WTC11 (cell line): ENCODE data around the gene PPIL3. TPM values are rescaled to one million over a fixed set of nuclear protein-coding genes. Genes with fewer than 3 reads are reported as not detected.

Experiments
- CREB1 ChIP-seq: sonication (generic); formaldehyde crosslinking; IDR thresholded peaks from 2 replicates; pipeline ENCODE4 v1.8.0; 2023; ENCODE audit warnings: mild to moderate bottlenecking, missing genetic modification reagents
- CREM ChIP-seq: sonication (generic); formaldehyde crosslinking; IDR thresholded peaks from 2 replicates; pipeline ENCODE4 v1.8.1; 2022; ENCODE audit warnings: mild to moderate bottlenecking, missing genetic modification reagents, moderate library complexity
- ELF4 ChIP-seq: sonication (generic); formaldehyde crosslinking; IDR thresholded peaks from 2 replicates; pipeline ENCODE4 v1.8.1; 2022; ENCODE audit warnings: low read depth, mild to moderate bottlenecking, moderate library complexity, missing genetic modification reagents
- GRHL2 ChIP-seq: fragments of 250-450 bp; sonication (Bioruptor Pico); IDR thresholded peaks from 2 replicates; pipeline ENCODE4 v1.8.0; 2022; ENCODE audit warnings: mild to moderate bottlenecking, moderate library complexity; ENCODE audit not compliant: insufficient replicate concordance, severe bottlenecking
- HMGA2 ChIP-seq: fragments of 250-450 bp; sonication (Bioruptor Pico); IDR thresholded peaks from 2 replicates; pipeline ENCODE4 v1.4.0; 2021; ENCODE audit warnings: mild to moderate bottlenecking, moderate library complexity
- MYBL2 ChIP-seq: sonication (generic); formaldehyde crosslinking; IDR thresholded peaks from 2 replicates; pipeline ENCODE4 v1.8.1; 2023; ENCODE audit warnings: mild to moderate bottlenecking, moderate library complexity, missing genetic modification reagents
- NR2C2 ChIP-seq: sonication (generic); formaldehyde crosslinking; IDR thresholded peaks from 2 replicates; pipeline ENCODE4 v1.8.0; 2022; ENCODE audit warnings: mild to moderate bottlenecking, missing genetic modification reagents
- NR3C1 ChIP-seq: sonication (generic); formaldehyde crosslinking; conservative IDR thresholded peaks from 2 replicates; pipeline ENCODE4 v1.8.1; 2023; ENCODE audit warnings: low read depth, mild to moderate bottlenecking, missing genetic modification reagents
- SMAD4 ChIP-seq: sonication (generic); formaldehyde crosslinking; IDR thresholded peaks from 2 replicates; pipeline ENCODE4 v1.8.0; 2022; ENCODE audit warnings: mild to moderate bottlenecking, missing genetic modification reagents
- TEAD1 ChIP-seq: sonication (generic); formaldehyde crosslinking; IDR thresholded peaks from 2 replicates; pipeline ENCODE4 v1.8.0; 2022; ENCODE audit warnings: mild to moderate bottlenecking, missing genetic modification reagents
- TEAD4 ChIP-seq: sonication (generic); formaldehyde crosslinking; IDR thresholded peaks from 2 replicates; pipeline ENCODE4 v1.8.0; 2022; ENCODE audit warnings: mild to moderate bottlenecking, missing genetic modification reagents
- ZNF396 ChIP-seq: fragments of 250-450 bp; sonication (Bioruptor Pico); IDR thresholded peaks from 2 replicates; pipeline ENCODE4 v1.8.0; 2021; ENCODE audit warnings: mild to moderate bottlenecking, moderate library complexity, borderline replicate concordance
- total RNA-seq: library from RNA; stranded (reverse); gene quantifications from 3 replicates; pipeline ENCODE4 v1.2.3, GENCODE V29; 2021
- TF ChIP-seq, protein P1 (sequence below): sonication (generic); formaldehyde crosslinking; IDR thresholded peaks from 2 replicates; pipeline ENCODE4 v1.8.1; 2022; ENCODE audit warnings: missing genetic modification reagents, borderline replicate concordance
- TF ChIP-seq, protein P2 (sequence below): sonication (generic); formaldehyde crosslinking; IDR thresholded peaks from 2 replicates; pipeline ENCODE4 v1.8.0; 2022; ENCODE audit warnings: mild to moderate bottlenecking, missing genetic modification reagents
- TF ChIP-seq, protein P3 (sequence below): sonication (generic); formaldehyde crosslinking; IDR thresholded peaks from 2 replicates; pipeline ENCODE4 v1.8.1; 2022; ENCODE audit warnings: mild to moderate bottlenecking, moderate library complexity, missing genetic modification reagents
- TF ChIP-seq, protein P4 (sequence below): sonication (generic); formaldehyde crosslinking; IDR thresholded peaks from 2 replicates; pipeline ENCODE4 v1.8.0; 2022; ENCODE audit warnings: mild to moderate bottlenecking, missing genetic modification reagents
- TF ChIP-seq, protein P5 (sequence below): sonication (generic); formaldehyde crosslinking; IDR thresholded peaks from 2 replicates; pipeline ENCODE4 v1.8.1; 2023; ENCODE audit warnings: mild to moderate bottlenecking, moderate library complexity, missing genetic modification reagents
- TF ChIP-seq, protein P6 (sequence below): sonication (generic); formaldehyde crosslinking; IDR thresholded peaks from 2 replicates; pipeline ENCODE4 v1.8.1; 2023; ENCODE audit warnings: mild to moderate bottlenecking, missing genetic modification reagents, borderline replicate concordance
- TF ChIP-seq, protein P7 (sequence below): sonication (generic); formaldehyde crosslinking; IDR thresholded peaks from 2 replicates; pipeline ENCODE4 v1.8.1; 2022; ENCODE audit warnings: low read depth, missing genetic modification reagents, borderline replicate concordance
- TF ChIP-seq, protein P8 (sequence below): sonication (generic); formaldehyde crosslinking; IDR thresholded peaks from 2 replicates; pipeline ENCODE4 v1.8.0; 2022; ENCODE audit warnings: mild to moderate bottlenecking, missing genetic modification reagents
- TF ChIP-seq, protein P9 (sequence below): fragments of 250-450 bp; sonication (Bioruptor Pico); IDR thresholded peaks from 2 replicates; pipeline ENCODE4 v1.9.0; 2021; ENCODE audit warnings: mild to moderate bottlenecking

Gene PPIL3
- total RNA-seq, 1 experiment from 2014 or later: 39.3 TPM

DNA sequence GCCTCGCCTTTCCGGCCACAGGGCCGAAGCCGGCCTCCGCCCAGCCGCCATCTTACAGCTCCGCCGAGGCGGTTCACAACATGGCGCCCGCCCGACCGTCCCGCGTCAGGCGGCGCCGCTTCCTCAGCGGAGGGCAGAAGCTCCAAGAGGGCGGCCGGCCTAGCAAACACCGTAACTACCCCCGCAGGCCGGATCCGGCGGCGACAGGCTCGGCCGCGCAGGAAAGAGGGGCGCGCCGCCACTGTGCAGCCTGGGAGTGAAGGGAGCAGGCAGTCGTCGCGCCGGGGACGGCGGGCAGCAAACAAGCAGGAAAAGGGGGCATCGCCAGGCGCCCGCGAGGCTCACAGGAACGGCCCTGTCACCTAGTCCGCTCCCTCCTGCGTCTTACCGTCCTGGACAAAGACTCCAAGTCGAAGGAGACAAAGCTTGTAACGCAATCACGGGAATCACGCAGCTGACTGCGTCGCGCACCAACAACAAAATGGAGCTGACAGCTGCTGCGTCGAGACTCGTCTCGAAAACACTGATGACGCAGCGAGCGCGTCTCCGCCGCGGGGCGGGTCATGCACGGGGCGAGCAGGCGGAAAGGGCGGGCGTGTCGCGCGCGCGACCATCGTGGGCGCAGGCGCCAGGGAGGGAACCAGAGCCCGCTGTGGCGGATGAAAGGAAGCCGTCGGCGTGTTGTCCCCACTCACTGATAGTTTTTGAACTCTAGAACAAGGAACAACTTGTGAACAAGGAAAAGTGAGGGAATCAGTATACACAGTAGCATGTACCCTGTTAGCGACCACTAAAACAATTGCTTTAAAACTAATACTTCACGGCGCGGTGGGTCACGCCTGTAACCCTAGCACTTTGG is 24.5 kb downstream of the PPIL3 start, which contains the start of gene CLK1 (continued):
- TF ChIP-seq, protein P1, sequence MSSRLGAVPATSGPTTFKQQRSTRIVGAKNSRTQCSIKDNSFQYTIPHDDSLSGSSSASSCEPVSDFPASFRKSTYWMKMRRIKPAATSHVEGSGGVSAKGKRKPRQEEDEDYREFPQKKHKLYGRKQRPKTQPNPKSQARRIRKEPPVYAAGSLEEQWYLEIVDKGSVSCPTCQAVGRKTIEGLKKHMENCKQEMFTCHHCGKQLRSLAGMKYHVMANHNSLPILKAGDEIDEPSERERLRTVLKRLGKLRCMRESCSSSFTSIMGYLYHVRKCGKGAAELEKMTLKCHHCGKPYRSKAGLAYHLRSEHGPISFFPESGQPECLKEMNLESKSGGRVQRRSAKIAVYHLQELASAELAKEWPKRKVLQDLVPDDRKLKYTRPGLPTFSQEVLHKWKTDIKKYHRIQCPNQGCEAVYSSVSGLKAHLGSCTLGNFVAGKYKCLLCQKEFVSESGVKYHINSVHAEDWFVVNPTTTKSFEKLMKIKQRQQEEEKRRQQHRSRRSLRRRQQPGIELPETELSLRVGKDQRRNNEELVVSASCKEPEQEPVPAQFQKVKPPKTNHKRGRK (CRISPR knock-in tag): no peak
- peak; percentile 89 for TF ChIP-seq CREM
- TF ChIP-seq, protein P2, sequence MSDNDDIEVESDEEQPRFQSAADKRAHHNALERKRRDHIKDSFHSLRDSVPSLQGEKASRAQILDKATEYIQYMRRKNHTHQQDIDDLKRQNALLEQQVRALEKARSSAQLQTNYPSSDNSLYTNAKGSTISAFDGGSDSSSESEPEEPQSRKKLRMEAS (CRISPR knock-in tag): peak; percentile 91
- TF ChIP-seq NR2C2: no peak
- TF ChIP-seq GRHL2 (CRISPR knock-in tag): no peak
- no peak for TF ChIP-seq ELF4
- TF ChIP-seq, protein P3, sequence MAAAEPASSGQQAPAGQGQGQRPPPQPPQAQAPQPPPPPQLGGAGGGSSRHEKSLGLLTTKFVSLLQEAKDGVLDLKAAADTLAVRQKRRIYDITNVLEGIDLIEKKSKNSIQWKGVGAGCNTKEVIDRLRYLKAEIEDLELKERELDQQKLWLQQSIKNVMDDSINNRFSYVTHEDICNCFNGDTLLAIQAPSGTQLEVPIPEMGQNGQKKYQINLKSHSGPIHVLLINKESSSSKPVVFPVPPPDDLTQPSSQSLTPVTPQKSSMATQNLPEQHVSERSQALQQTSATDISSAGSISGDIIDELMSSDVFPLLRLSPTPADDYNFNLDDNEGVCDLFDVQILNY: peak; percentile 32
- TF ChIP-seq TEAD1 (CRISPR knock-in tag): peak; percentile 73
- TF ChIP-seq, protein P4, sequence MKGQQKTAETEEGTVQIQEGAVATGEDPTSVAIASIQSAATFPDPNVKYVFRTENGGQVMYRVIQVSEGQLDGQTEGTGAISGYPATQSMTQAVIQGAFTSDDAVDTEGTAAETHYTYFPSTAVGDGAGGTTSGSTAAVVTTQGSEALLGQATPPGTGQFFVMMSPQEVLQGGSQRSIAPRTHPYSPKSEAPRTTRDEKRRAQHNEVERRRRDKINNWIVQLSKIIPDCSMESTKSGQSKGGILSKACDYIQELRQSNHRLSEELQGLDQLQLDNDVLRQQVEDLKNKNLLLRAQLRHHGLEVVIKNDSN (CRISPR knock-in tag): peak; percentile 58
- TF ChIP-seq, protein P5, sequence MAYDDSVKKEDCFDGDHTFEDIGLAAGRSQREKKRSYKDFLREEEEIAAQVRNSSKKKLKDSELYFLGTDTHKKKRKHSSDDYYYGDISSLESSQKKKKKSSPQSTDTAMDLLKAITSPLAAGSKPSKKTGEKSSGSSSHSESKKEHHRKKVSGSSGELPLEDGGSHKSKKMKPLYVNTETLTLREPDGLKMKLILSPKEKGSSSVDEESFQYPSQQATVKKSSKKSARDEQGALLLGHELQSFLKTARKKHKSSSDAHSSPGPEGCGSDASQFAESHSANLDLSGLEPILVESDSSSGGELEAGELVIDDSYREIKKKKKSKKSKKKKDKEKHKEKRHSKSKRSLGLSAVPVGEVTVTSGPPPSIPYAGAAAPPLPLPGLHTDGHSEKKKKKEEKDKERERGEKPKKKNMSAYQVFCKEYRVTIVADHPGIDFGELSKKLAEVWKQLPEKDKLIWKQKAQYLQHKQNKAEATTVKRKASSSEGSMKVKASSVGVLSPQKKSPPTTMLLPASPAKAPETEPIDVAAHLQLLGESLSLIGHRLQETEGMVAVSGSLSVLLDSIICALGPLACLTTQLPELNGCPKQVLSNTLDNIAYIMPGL (CRISPR knock-in tag): peak; percentile 84; the same call in 1 of the 2 replicates
- TF ChIP-seq, protein P6, sequence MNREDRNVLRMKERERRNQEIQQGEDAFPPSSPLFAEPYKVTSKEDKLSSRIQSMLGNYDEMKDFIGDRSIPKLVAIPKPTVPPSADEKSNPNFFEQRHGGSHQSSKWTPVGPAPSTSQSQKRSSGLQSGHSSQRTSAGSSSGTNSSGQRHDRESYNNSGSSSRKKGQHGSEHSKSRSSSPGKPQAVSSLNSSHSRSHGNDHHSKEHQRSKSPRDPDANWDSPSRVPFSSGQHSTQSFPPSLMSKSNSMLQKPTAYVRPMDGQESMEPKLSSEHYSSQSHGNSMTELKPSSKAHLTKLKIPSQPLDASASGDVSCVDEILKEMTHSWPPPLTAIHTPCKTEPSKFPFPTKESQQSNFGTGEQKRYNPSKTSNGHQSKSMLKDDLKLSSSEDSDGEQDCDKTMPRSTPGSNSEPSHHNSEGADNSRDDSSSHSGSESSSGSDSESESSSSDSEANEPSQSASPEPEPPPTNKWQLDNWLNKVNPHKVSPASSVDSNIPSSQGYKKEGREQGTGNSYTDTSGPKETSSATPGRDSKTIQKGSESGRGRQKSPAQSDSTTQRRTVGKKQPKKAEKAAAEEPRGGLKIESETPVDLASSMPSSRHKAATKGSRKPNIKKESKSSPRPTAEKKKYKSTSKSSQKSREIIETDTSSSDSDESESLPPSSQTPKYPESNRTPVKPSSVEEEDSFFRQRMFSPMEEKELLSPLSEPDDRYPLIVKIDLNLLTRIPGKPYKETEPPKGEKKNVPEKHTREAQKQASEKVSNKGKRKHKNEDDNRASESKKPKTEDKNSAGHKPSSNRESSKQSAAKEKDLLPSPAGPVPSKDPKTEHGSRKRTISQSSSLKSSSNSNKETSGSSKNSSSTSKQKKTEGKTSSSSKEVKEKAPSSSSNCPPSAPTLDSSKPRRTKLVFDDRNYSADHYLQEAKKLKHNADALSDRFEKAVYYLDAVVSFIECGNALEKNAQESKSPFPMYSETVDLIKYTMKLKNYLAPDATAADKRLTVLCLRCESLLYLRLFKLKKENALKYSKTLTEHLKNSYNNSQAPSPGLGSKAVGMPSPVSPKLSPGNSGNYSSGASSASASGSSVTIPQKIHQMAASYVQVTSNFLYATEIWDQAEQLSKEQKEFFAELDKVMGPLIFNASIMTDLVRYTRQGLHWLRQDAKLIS (CRISPR knock-in tag): peak; percentile 74; the same call in 1 of the 2 replicates
- TF ChIP-seq, protein P7, sequence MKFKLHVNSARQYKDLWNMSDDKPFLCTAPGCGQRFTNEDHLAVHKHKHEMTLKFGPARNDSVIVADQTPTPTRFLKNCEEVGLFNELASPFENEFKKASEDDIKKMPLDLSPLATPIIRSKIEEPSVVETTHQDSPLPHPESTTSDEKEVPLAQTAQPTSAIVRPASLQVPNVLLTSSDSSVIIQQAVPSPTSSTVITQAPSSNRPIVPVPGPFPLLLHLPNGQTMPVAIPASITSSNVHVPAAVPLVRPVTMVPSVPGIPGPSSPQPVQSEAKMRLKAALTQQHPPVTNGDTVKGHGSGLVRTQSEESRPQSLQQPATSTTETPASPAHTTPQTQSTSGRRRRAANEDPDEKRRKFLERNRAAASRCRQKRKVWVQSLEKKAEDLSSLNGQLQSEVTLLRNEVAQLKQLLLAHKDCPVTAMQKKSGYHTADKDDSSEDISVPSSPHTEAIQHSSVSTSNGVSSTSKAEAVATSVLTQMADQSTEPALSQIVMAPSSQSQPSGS (CRISPR knock-in tag): no peak
- TF ChIP-seq HMGA2: no peak
- TF ChIP-seq, protein P8, sequence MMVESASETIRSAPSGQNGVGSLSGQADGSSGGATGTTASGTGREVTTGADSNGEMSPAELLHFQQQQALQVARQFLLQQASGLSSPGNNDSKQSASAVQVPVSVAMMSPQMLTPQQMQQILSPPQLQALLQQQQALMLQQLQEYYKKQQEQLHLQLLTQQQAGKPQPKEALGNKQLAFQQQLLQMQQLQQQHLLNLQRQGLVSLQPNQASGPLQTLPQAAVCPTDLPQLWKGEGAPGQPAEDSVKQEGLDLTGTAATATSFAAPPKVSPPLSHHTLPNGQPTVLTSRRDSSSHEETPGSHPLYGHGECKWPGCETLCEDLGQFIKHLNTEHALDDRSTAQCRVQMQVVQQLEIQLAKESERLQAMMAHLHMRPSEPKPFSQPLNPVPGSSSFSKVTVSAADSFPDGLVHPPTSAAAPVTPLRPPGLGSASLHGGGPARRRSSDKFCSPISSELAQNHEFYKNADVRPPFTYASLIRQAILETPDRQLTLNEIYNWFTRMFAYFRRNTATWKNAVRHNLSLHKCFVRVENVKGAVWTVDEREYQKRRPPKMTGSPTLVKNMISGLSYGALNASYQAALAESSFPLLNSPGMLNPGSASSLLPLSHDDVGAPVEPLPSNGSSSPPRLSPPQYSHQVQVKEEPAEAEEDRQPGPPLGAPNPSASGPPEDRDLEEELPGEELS (CRISPR knock-in tag): peak; percentile 68
- no peak for TF ChIP-seq ZNF396 (CRISPR knock-in tag)
- TF ChIP-seq, protein P9, sequence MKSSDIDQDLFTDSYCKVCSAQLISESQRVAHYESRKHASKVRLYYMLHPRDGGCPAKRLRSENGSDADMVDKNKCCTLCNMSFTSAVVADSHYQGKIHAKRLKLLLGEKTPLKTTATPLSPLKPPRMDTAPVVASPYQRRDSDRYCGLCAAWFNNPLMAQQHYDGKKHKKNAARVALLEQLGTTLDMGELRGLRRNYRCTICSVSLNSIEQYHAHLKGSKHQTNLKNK (CRISPR knock-in tag): no peak
- no peak for TF ChIP-seq SMAD4 (CRISPR knock-in tag)
- TF ChIP-seq TEAD4 (CRISPR knock-in tag): peak; percentile 63; the same call in 1 of the 2 replicates
- TF ChIP-seq NR3C1: peak; percentile 89; the same call in 1 of the 2 replicates
- peak; percentile 79 for TF ChIP-seq MYBL2
- TF ChIP-seq CREB1 (CRISPR knock-in tag): no peak
